Neural cell (in vitro differentiated cells): ENCODE data around the gene UBE2E1. TPM values are rescaled to one million over a fixed set of nuclear protein-coding genes. Genes with fewer than 3 reads are reported as not detected.

Source experiments
- H2AFZ ChIP-seq: fragments of 200-600, 300-800 bp; sonication (generic), shearing (Covaris generic); 2 replicates; pipeline ENCODE4 v1.6.0; 2014; ENCODE audit warnings: low read depth, mild to moderate bottlenecking, antibody characterized with exemption, low read length, moderate library complexity
- H3F3A ChIP-seq: fragments of 200-600 bp; shearing (Covaris generic); 2 replicates; pipeline ENCODE4 v1.6.1; 2016; ENCODE audit warnings: mild to moderate bottlenecking, moderate library complexity, mixed read lengths, antibody characterized with exemption, low read length; ENCODE audit not compliant: insufficient read depth, poor library complexity, severe bottlenecking
- H3K27ac ChIP-seq: fragments of 200-600, 300-800 bp; sonication (generic), shearing (Covaris generic); 2 replicates; pipeline ENCODE4 v1.5.1; 2014; ENCODE audit warnings: mild to moderate bottlenecking, low read length, moderate library complexity
- H3K27me3 ChIP-seq: fragments of 300-800, 200-600 bp; sonication (generic), shearing (Covaris generic); 2 replicates; pipeline ENCODE4 v1.6.0; 2014; ENCODE audit warnings: mild to moderate bottlenecking, low read depth, low read length, moderate library complexity; ENCODE audit not compliant: insufficient read depth
- H3K36me3 ChIP-seq: fragments of 300-800, 200-600 bp; sonication (generic), shearing (Covaris generic); 2 replicates; pipeline ENCODE4 v1.5.1; 2014; ENCODE audit warnings: mild to moderate bottlenecking, antibody characterized with exemption, low read length, moderate library complexity; ENCODE audit not compliant: insufficient read depth
- H3K4me2 ChIP-seq: fragments of 300-800, 200-600 bp; sonication (generic), shearing (Covaris generic); 2 replicates; pipeline ENCODE4 v1.6.0; 2014; ENCODE audit warnings: mild to moderate bottlenecking, low read length
- H3K4me3 ChIP-seq: fragments of 300-800, 200-600 bp; sonication (generic), shearing (Covaris generic); 2 replicates; pipeline ENCODE4 v1.5.1; 2014; ENCODE audit warnings: mild to moderate bottlenecking, low read length, moderate library complexity
- H3K79me2 ChIP-seq: fragments of 200-600 bp; shearing (Covaris generic); replicated peaks from 2 replicates; pipeline ENCODE4 v1.6.0; 2014; ENCODE audit warnings: mild to moderate bottlenecking, low read length, moderate library complexity; ENCODE audit not compliant: insufficient read depth
- H3K9ac ChIP-seq: fragments of 300-800, 200-600 bp; sonication (generic), shearing (Covaris generic); 2 replicates; pipeline ENCODE4 v1.6.1; 2016; ENCODE audit warnings: mild to moderate bottlenecking, low read length, mixed read lengths
- H3K9me2 ChIP-seq: fragments of 200-600 bp; shearing (Covaris generic); 2 replicates; pipeline ENCODE4 v1.6.1; 2016; ENCODE audit warnings: mild to moderate bottlenecking, low read length, mixed read lengths; ENCODE audit not compliant: insufficient read depth
- H3K9me3 ChIP-seq: fragments of 200-600, 300-800 bp; sonication (generic), shearing (Covaris generic); 2 replicates; pipeline ENCODE4 v1.6.1; 2016; ENCODE audit warnings: mild to moderate bottlenecking, mixed run types, low read length, moderate library complexity, mixed read lengths
- H4K20me1 ChIP-seq: fragments of 200-600 bp; shearing (Covaris generic); 2 replicates; pipeline ENCODE4 v1.6.1; 2016; ENCODE audit warnings: mild to moderate bottlenecking, mixed run types; ENCODE audit not compliant: insufficient read depth
- CTCF ChIP-seq: fragments of 450-650 bp; IDR thresholded peaks from 2 replicates; pipeline ENCODE4 v1.5.1; 2014; ENCODE audit warnings: antibody characterized with exemption, mild to moderate bottlenecking, moderate library complexity; ENCODE audit not compliant: poor library complexity, severe bottlenecking
- EP300 ChIP-seq: fragments of 450-650 bp; conservative IDR thresholded peaks from 2 replicates; pipeline ENCODE4 v1.6.1; 2014; ENCODE audit warnings: antibody characterized with exemption, mild to moderate bottlenecking, moderate library complexity; ENCODE audit not compliant: poor library complexity, severe bottlenecking
- EZH2 ChIP-seq: fragments of 200-600, 300-800 bp; shearing (Covaris generic), sonication (generic); IDR thresholded peaks from 2 replicates; pipeline ENCODE4 v1.6.1; 2014; ENCODE audit warnings: antibody characterized with exemption, low read length, borderline replicate concordance, mild to moderate bottlenecking; ENCODE audit not compliant: insufficient read depth, poor library complexity, severe bottlenecking
- MXI1 ChIP-seq: fragments of 450-650 bp; conservative IDR thresholded peaks from 2 replicates; pipeline ENCODE4 v1.6.1; 2014; ENCODE audit warnings: antibody characterized with exemption, mild to moderate bottlenecking; ENCODE audit not compliant: poor library complexity, severe bottlenecking
- POLR2AphosphoS5 ChIP-seq: IDR thresholded peaks from 2 replicates; pipeline ENCODE4 v1.6.1; 2012
- RAD21 ChIP-seq: fragments of 450-650 bp; conservative IDR thresholded peaks from 2 replicates; pipeline ENCODE4 v1.6.1; 2014; ENCODE audit warnings: antibody characterized with exemption, mild to moderate bottlenecking, moderate library complexity
- REST ChIP-seq: IDR thresholded peaks from 2 replicates; pipeline ENCODE4 v1.6.1; 2012; ENCODE audit warnings: borderline replicate concordance
- SMC3 ChIP-seq: fragments of 450-650 bp; conservative IDR thresholded peaks from 2 replicates; pipeline ENCODE4 v1.6.1; 2014; ENCODE audit warnings: antibody characterized with exemption, mild to moderate bottlenecking, moderate library complexity; ENCODE audit not compliant: poor library complexity
- TAF1 ChIP-seq: IDR thresholded peaks from 2 replicates; pipeline ENCODE4 v1.6.1; 2012; ENCODE audit warnings: low read depth
- polyA plus RNA-seq: library from polyadenylated mRNA; depleted of rRNA; stranded (reverse); fragments of >200 nt; gene quantifications from 2 replicates; pipeline ENCODE4 v1.2.3, GENCODE V29; 2014

Gene UBE2E1
- polyA plus RNA-seq, 1 donor from 2014 or later: 157 TPM

- Histone ChIP-seq H3K9me3 (no peaks in the 10 kb centered on the region), H4K20me1 (no peaks in the 10 kb centered on the region), H3K4me2 (no peak overlapping the region), H3K9ac (no peak overlapping the region), H2AFZ (no peak overlapping the region), H3K79me2 (no peaks in the 10 kb centered on the region), H3F3A (no peaks in the 10 kb centered on the region), H3K36me3 (no peaks in the 10 kb centered on the region), H3K9me2 (no peaks in the 10 kb centered on the region), H3K27ac (no peak overlapping the region), H3K4me3 (no peak overlapping the region), H3K27me3 (no peaks in the 10 kb centered on the region)
- TF ChIP-seq EP300 (no peak), POLR2AphosphoS5 (no peak), REST (no peak), MXI1 (no peak), SMC3 (no peak), CTCF (no peak), RAD21 (no peak), TAF1 (no peak), EZH2 (no peak)
These were observed 47.4 kb upstream of the UBE2E1 start for GRCh38 chr3:23758253-23758838.

- no peak overlapping the region for H3K4me3 ChIP-seq
- H3K4me2 ChIP-seq: no peak overlapping the region
- H3K9me2 ChIP-seq: no peaks in the 10 kb centered on the region
- H3K27me3 ChIP-seq: no peaks in the 10 kb centered on the region
- no peaks in the 10 kb centered on the region for H4K20me1 ChIP-seq
- no peaks in the 10 kb centered on the region for H3K79me2 ChIP-seq
- TF ChIP-seq EP300 (no peak), REST (no peak)
- H3K27ac ChIP-seq: no peak overlapping the region
- H2AFZ ChIP-seq: no peak overlapping the region
- H3F3A ChIP-seq: no peaks in the 10 kb centered on the region
- no peaks in the 10 kb centered on the region for H3K9me3 ChIP-seq
- no peaks in the 10 kb centered on the region for H3K36me3 ChIP-seq
- H3K9ac ChIP-seq: no peak overlapping the region
These were observed 45.4 kb upstream of the UBE2E1 start for GRCh38 chr3:23760325-23760724.
